Measurements from ENCODE around the gene ADAMTS16.

GRCh38 chr5:5363045-5363444 is 222.9 kb downstream of the ADAMTS16 start:
- TF ChIP-seq CTCF (IDR thresholded peaks at IDR 0.05; ENCODE audit: poor library complexity) (no peak), EZH2 (IDR thresholded peaks at IDR 0.05; ENCODE audit: borderline replicate concordance) (no peak), EZH2phosphoT487 (IDR thresholded peaks at IDR 0.05; ENCODE audit: low read depth, severe bottlenecking, unreplicated experiment) (no peak)

Data from hepatocyte (in vitro differentiated cells).